Measurements from ENCODE around the gene SERF2.

Gene SERF2

DNA sequence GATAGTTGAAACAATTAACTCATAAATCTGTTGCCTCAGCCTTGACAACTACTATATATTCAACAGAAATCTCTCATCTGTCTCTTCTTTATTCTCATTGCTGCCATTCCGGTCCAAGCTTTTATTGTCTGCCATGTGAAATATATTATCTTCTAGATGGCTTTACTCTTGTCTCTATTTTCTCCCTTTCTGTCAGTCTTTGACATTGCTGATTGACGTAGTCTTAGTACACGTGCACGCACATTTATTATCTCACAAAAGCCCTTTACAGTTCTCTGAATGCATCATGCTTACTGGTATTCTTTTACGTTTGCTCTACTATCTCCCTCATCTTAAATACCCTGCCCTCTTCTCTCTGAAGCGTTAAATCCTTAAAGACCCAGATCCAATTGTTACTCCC, 40.2 kb upstream of the SERF2 start:
- Histone ChIP-seq H3K36me3 (peaks cover 20% of the 10 kb centered on the region), H3K27ac (no peak overlapping the region), H3K9me3 (no peaks in the 10 kb centered on the region), H3K27me3 (no peaks in the 10 kb centered on the region), H3K4me3 (ENCODE audit: low read depth in 1 of 2, low read length in 1 of 2) (no peak overlapping the region), H3K4me1 (ENCODE audit: control insufficient read depth in 1 of 2, insufficient read depth in 1 of 2, low read depth in 1 of 2, low read length in 1 of 2) (peaks cover 4 to 13% of the 10 kb centered on the region in 2 experiments)
- TF ChIP-seq, protein P1, sequence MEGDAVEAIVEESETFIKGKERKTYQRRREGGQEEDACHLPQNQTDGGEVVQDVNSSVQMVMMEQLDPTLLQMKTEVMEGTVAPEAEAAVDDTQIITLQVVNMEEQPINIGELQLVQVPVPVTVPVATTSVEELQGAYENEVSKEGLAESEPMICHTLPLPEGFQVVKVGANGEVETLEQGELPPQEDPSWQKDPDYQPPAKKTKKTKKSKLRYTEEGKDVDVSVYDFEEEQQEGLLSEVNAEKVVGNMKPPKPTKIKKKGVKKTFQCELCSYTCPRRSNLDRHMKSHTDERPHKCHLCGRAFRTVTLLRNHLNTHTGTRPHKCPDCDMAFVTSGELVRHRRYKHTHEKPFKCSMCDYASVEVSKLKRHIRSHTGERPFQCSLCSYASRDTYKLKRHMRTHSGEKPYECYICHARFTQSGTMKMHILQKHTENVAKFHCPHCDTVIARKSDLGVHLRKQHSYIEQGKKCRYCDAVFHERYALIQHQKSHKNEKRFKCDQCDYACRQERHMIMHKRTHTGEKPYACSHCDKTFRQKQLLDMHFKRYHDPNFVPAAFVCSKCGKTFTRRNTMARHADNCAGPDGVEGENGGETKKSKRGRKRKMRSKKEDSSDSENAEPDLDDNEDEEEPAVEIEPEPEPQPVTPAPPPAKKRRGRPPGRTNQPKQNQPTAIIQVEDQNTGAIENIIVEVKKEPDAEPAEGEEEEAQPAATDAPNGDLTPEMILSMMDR (IDR thresholded peaks at IDR 0.05), result no peak

DNA sequence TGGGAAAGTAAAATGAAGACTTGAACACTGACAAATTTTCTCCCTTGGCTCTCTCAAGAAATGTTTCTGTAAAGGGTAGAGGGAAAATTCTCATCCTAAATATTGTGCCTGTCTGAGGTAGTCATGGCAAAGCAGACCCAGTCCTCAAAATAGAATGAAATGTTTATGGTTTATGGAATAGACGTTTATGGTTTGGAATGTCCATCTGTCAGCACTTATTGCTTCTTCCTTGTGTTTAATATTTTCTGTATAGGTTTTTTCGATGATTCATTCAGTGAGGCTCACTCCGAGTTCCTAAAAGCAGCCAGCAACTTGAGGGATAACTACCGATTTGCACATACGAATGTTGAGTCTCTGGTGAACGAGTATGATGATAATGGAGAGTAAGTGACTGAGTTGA, 29.3 kb upstream of the SERF2 start:
- H3K4me3 ChIP-seq (ENCODE audit: low read depth in 1 of 2, low read length in 1 of 2), result no peak overlapping the region
- no peaks in the 10 kb centered on the region for H3K9me3 ChIP-seq
- no peaks in the 10 kb centered on the region for H3K4me1 ChIP-seq (ENCODE audit: control insufficient read depth in 1 of 2, insufficient read depth in 1 of 2, low read depth in 1 of 2, low read length in 1 of 2)
- H3K27ac ChIP-seq, result no peak overlapping the region
- no peaks in the 10 kb centered on the region for H3K27me3 ChIP-seq
- TF ChIP-seq, protein P1 (IDR thresholded peaks at IDR 0.05), result no peak
- peaks cover 68% of the 10 kb centered on the region for H3K36me3 ChIP-seq

DNA sequence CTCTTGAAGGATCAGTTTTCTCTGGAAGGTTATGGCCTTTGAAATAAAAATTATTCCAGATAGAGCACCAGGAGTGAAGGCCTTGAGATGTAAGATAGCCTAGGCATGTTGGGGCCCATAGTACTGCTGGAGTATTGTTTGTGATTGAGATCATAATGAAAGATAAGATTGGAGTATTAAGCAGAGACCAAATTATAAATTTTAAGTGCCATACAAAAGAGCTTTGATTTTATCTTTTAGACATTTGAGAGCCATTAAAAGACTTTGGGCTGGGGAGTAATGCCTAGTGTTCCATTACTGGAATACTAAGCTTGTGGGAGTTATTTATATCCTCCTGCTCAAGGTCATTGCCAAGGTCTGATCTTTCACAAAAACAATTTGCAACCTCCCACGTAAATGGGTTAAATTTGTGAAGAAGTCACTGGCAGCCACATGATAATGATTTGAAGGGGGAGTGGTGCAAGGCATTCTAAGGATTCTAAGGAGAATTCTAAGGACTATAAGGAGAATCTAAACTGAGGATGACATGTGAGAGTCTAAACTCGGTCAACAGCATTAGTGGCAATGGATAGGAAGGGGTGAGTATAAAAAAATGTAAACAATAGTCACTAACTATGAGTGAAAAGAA, 28.2 kb upstream of the SERF2 start:
- Histone ChIP-seq H3K9me3 (no peaks in the 10 kb centered on the region), H3K4me1 (ENCODE audit: control insufficient read depth in 1 of 2, insufficient read depth in 1 of 2, low read depth in 1 of 2, low read length in 1 of 2) (no peaks in the 10 kb centered on the region), H3K4me3 (ENCODE audit: low read depth in 1 of 2, low read length in 1 of 2) (no peak overlapping the region), H3K27me3 (no peaks in the 10 kb centered on the region), H3K36me3 (peaks cover 80% of the 10 kb centered on the region), H3K27ac (no peak overlapping the region)
- TF ChIP-seq, protein P1 (IDR thresholded peaks at IDR 0.05), result no peak

DNA sequence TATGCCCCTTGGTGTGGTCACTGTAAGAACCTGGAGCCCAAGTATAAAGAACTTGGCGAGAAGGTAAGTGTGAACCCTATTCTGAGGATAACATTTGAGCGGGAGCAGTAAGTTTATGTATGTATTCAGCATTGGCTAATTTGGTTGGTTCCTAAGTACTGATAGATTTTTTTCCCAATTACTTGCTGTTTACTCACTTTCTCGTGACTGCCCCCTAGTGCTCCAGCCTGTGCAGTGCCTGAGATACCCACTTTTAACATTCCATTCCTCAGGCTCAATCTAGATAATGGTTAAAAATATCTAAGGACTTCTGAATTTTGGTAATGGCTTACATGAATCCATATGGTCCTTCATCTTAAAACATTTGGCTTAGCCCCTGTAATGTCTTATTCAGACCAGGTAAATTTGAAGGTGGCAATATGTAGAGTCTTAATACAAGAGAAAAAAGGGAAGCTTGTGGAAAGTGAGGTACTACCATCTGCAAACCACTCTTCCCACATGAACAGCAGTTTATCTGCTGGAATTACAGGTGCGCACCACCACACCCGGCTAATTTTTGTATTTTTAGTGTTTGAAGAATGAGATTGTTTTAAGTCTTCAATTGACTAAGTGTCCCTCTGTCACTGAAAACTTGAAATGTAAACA, 22.4 kb upstream of the SERF2 start:
- Histone ChIP-seq H3K27me3 (no peaks in the 10 kb centered on the region), H3K4me1 (ENCODE audit: control insufficient read depth in 1 of 2, insufficient read depth in 1 of 2, low read depth in 1 of 2, low read length in 1 of 2) (no peaks in the 10 kb centered on the region), H3K9me3 (no peaks in the 10 kb centered on the region), H3K36me3 (peaks cover 79% of the 10 kb centered on the region), H3K4me3 (ENCODE audit: low read depth in 1 of 2, low read length in 1 of 2) (no peak overlapping the region), H3K27ac (peak overlapping the region; percentile 29)
- TF ChIP-seq, protein P1 (IDR thresholded peaks at IDR 0.05), result peak; percentile 82

DNA sequence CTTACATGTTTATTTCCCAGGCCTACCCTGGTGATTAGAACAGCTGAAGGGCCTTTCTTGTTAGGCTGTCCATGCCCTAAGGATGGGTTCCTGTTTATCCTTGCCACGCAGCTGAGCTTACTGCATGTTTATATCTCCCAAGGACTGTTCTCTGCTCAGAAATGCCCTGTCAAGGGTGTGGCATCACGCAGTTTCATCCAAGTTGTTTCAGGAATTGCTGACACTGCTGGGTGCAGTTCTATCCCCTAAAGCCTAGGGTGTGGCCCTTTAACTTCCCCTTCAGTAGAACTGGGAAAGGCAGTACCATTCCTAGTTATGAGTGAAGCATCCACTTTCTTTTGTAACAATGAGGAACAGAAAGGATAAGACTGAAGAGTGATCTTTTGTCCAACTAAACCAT, 20.3 kb upstream of the SERF2 start:
- Histone ChIP-seq H3K36me3 (peaks cover 58% of the 10 kb centered on the region), H3K4me3 (ENCODE audit: low read depth in 1 of 2, low read length in 1 of 2) (no peak overlapping the region), H3K27me3 (no peaks in the 10 kb centered on the region), H3K4me1 (ENCODE audit: control insufficient read depth in 1 of 2, insufficient read depth in 1 of 2, low read depth in 1 of 2, low read length in 1 of 2) (peaks cover 6 to 9% of the 10 kb centered on the region in 2 experiments), H3K27ac (no peak overlapping the region), H3K9me3 (no peaks in the 10 kb centered on the region)
- TF ChIP-seq, protein P1 (IDR thresholded peaks at IDR 0.05), result no peak
